Measurements from ENCODE around the gene MRPL2.

The MRPL2 gene

GRCh38 chr6:43059168-43060033 lies at the start of gene MRPL2, which contains the start of gene KLC4:
Gene MRPL2 (minus strand): TSS chr6:43059434. CDS start chr6:43059381, 53 bp downstream.
Gene KLC4 (plus strand): TSS chr6:43059631. CDS start chr6:43061336, 1,705 bp downstream.
- peak; percentile 79 for FAIRE-seq

GRCh38 chr6:43107344-43108062 lies 48.3 kb upstream of the MRPL2 start:
- FAIRE-seq: no peak

- no peak for FAIRE-seq
Measured at GRCh38 chr6:43105538-43106222, 46.4 kb upstream of the MRPL2 start.

- no peak for FAIRE-seq
Measured at GRCh38 chr6:43103253-43103876, 44.1 kb upstream of the MRPL2 start.

- no peak for FAIRE-seq
Measured at GRCh38 chr6:43101497-43101896, 42.3 kb upstream of the MRPL2 start.

GRCh38 chr6:43097502-43097901 lies 38.3 kb upstream of the MRPL2 start:
- no peak for FAIRE-seq

GRCh38 chr6:43097098-43097489 lies 37.9 kb upstream of the MRPL2 start:
- FAIRE-seq: no peak

- peak; percentile 91 for FAIRE-seq
Measured at GRCh38 chr6:43096451-43097097, 37.3 kb upstream of the MRPL2 start.

GRCh38 chr6:43095939-43096338 lies 36.7 kb upstream of the MRPL2 start:
- no peak for FAIRE-seq

- peak; percentile 99 for FAIRE-seq
Measured at GRCh38 chr6:43093436-43094289, 34.4 kb upstream of the MRPL2 start.

GRCh38 chr6:43092635-43093034 lies 33.4 kb upstream of the MRPL2 start:
- FAIRE-seq: no peak

GRCh38 chr6:43091436-43091991 lies 32.3 kb upstream of the MRPL2 start:
- no peak for FAIRE-seq

- no peak for FAIRE-seq
Measured at GRCh38 chr6:43091020-43091419, 31.8 kb upstream of the MRPL2 start.

- FAIRE-seq: no peak
Measured at GRCh38 chr6:43090559-43090956, 31.3 kb upstream of the MRPL2 start.

GRCh38 chr6:43089874-43090558 lies 30.8 kb upstream of the MRPL2 start:
- FAIRE-seq: no peak

- no peak for FAIRE-seq
Measured at GRCh38 chr6:43089467-43089866, 30.2 kb upstream of the MRPL2 start.

GRCh38 chr6:43088654-43089056 lies 29.4 kb upstream of the MRPL2 start:
- no peak for FAIRE-seq

GRCh38 chr6:43086022-43086658 lies 26.9 kb upstream of the MRPL2 start:
- no peak for FAIRE-seq

GRCh38 chr6:43082806-43083655 lies 23.8 kb upstream of the MRPL2 start:
- no peak for FAIRE-seq

All from A204.1 (cell line).